ENCODE results near the gene DNAH17.

Gene DNAH17

GRCh38 chr17:78422872-78423588 is 154.2 kb downstream of the DNAH17 start:
- no peak for DNase-seq

GRCh38 chr17:78422267-78422605 is 155.0 kb downstream of the DNAH17 start:
- no peak for DNase-seq

- DNase-seq, result no peak
These were observed 155.5 kb downstream of the DNAH17 start for GRCh38 chr17:78421534-78422266.

GRCh38 chr17:78421084-78421533 is 156.1 kb downstream of the DNAH17 start:
- no peak for DNase-seq

GRCh38 chr17:78419970-78420815 is 157.0 kb downstream of the DNAH17 start:
- DNase-seq, result no peak

GRCh38 chr17:78418326-78419026 is 158.7 kb downstream of the DNAH17 start:
- no peak for DNase-seq

- DNase-seq, result no peak
These were observed 159.7 kb downstream of the DNAH17 start for GRCh38 chr17:78417531-78417909.

GRCh38 chr17:78416791-78417530 is 160.2 kb downstream of the DNAH17 start:
- DNase-seq, result no peak

- DNase-seq, result no peak
These were observed 161.1 kb downstream of the DNAH17 start for GRCh38 chr17:78415821-78416711.

GRCh38 chr17:78414178-78415162 is 162.7 kb downstream of the DNAH17 start:
- DNase-seq, result no peak

GRCh38 chr17:78412403-78412802 is 164.8 kb downstream of the DNAH17 start:
- DNase-seq, result no peak

GRCh38 chr17:78411241-78411857 is 165.8 kb downstream of the DNAH17 start:
- DNase-seq, result no peak

GRCh38 chr17:78409191-78409928 is 167.8 kb downstream of the DNAH17 start:
- peak; percentile 73 for DNase-seq

GRCh38 chr17:78408476-78409050 is 168.6 kb downstream of the DNAH17 start:
- no peak for DNase-seq

- no peak for DNase-seq
These were observed 169.7 kb downstream of the DNAH17 start for GRCh38 chr17:78407387-78408000.

GRCh38 chr17:78406920-78407319 is 170.3 kb downstream of the DNAH17 start:
- DNase-seq, result no peak

GRCh38 chr17:78406396-78406795 is 170.8 kb downstream of the DNAH17 start:
- no peak for DNase-seq

GRCh38 chr17:78403822-78404221 is 173.4 kb downstream of the DNAH17 start:
- DNase-seq, result no peak
